ENCODE results near the gene COA8. TPM values are rescaled to one million over a fixed set of nuclear protein-coding genes. Genes with fewer than 3 reads are reported as not detected.

The COA8 gene
- polyA plus RNA-seq, 1 donor from 2014 or later: 169 TPM

DNA sequence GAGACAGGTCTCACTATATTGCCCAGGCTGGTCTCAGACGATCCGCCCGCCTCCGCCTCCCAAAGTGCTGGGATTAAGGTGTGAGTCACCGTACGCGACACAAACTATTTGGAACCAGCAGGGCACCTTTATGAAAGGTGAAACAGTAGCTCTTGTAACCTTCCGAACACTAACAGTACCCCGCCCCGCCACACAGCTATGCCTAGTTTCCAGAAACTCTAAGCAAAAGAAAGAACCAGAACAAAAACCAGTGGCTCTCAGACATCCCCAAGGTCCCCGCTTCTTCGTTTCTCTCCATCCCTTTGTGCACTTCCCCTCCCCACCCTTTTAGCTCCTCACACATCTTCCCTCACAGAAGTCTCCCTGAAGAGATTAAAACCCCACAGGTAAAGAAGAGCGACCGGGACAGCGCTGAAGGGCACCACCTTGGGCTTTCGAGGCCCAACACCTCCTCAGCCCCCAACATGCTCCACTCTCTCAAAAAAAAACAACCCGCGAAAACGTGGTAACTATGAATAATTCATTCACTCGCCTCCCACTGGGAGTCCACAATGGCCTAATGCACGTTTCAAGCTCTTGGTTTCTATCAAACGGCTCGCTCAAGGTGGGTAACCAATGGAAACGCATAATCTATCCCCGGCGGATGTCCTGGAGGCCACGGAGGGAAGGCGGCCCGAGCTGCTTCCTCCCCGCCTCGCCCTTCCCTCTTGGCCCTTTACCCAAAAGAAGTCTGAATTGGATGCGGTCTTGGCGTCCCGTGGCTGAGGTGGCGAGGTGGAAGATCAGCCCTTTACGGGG, 1.2 kb upstream of the COA8 start:
- no peaks in the 10 kb centered on the region for H3F3A ChIP-seq (ENCODE audit: insufficient read depth, low read length, poor library complexity, severe bottlenecking)
- H3K27ac ChIP-seq (ENCODE audit: low read length): peak overlapping the region; percentile 92
- H3K9me3 ChIP-seq (ENCODE audit: low read length): no peaks in the 10 kb centered on the region
- peak overlapping the region; percentile 60 for H2AFZ ChIP-seq (ENCODE audit: low read depth, low read length)
- no peaks in the 10 kb centered on the region for H4K20me1 ChIP-seq (ENCODE audit: insufficient read depth)
- peaks cover 81% of the 10 kb centered on the region for H3K79me2 ChIP-seq (replicated peaks; ENCODE audit: insufficient read depth, low read length)
- H3K9ac ChIP-seq (ENCODE audit: low read length): peak overlapping the region; percentile 94
- H3K27me3 ChIP-seq (ENCODE audit: insufficient read depth, low read depth, low read length): no peaks in the 10 kb centered on the region
- H3K4me3 ChIP-seq (ENCODE audit: low read length): peak overlapping the region; percentile 100
- H3K4me2 ChIP-seq (ENCODE audit: low read length): peak overlapping the region; percentile 86
- no peaks in the 10 kb centered on the region for H3K9me2 ChIP-seq (ENCODE audit: insufficient read depth, low read length)
- no peak for TF ChIP-seq EZH2 (IDR thresholded peaks at IDR 0.05; ENCODE audit: borderline replicate concordance, insufficient read depth, low read length, poor library complexity, severe bottlenecking)
- no peak for TF ChIP-seq TAF1 (IDR thresholded peaks at IDR 0.05; ENCODE audit: low read depth)
- TF ChIP-seq SMC3 (conservative IDR thresholded peaks at IDR 0.05; ENCODE audit: poor library complexity): no peak
- TF ChIP-seq EP300 (conservative IDR thresholded peaks at IDR 0.05; ENCODE audit: poor library complexity, severe bottlenecking): no peak
- TF ChIP-seq POLR2AphosphoS5 (IDR thresholded peaks at IDR 0.05): peak; percentile 11
- no peak for TF ChIP-seq CTCF (IDR thresholded peaks at IDR 0.05; ENCODE audit: poor library complexity, severe bottlenecking)
- no peak for TF ChIP-seq RAD21 (conservative IDR thresholded peaks at IDR 0.05)
- no peak for TF ChIP-seq REST (IDR thresholded peaks at IDR 0.05; ENCODE audit: borderline replicate concordance)
- TF ChIP-seq MXI1 (conservative IDR thresholded peaks at IDR 0.05; ENCODE audit: poor library complexity, severe bottlenecking): peak; percentile 61
- H3K36me3 ChIP-seq (ENCODE audit: insufficient read depth, low read length): peaks cover 6% of the 10 kb centered on the region

DNA sequence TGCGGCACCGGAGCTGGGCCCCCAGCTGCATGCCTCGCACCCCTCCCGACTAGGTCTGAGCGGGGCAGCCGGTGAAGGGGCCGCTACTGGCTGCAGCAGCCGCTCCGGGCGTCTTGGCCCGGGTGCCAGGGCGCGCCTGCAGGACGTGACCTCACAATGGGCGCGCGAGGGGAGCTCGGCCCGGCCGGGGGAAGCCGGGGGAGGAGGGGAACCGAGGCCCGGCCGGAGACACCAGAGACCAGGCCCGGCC, 656 bp upstream of the COA8 start:
- no peaks in the 10 kb centered on the region for H3F3A ChIP-seq (ENCODE audit: insufficient read depth, low read length, poor library complexity, severe bottlenecking)
- H3K79me2 ChIP-seq (replicated peaks; ENCODE audit: insufficient read depth, low read length): peaks cover 85% of the 10 kb centered on the region
- H3K4me3 ChIP-seq (ENCODE audit: low read length): peak overlapping the region; percentile 100
- peak overlapping the region; percentile 86 for H3K4me2 ChIP-seq (ENCODE audit: low read length)
- peak overlapping the region; percentile 92 for H3K27ac ChIP-seq (ENCODE audit: low read length)
- no peaks in the 10 kb centered on the region for H4K20me1 ChIP-seq (ENCODE audit: insufficient read depth)
- H3K36me3 ChIP-seq (ENCODE audit: insufficient read depth, low read length): peaks cover 6% of the 10 kb centered on the region
- no peaks in the 10 kb centered on the region for H3K27me3 ChIP-seq (ENCODE audit: insufficient read depth, low read depth, low read length)
- TF ChIP-seq EZH2 (IDR thresholded peaks at IDR 0.05; ENCODE audit: borderline replicate concordance, insufficient read depth, low read length, poor library complexity, severe bottlenecking) (no peak), TAF1 (IDR thresholded peaks at IDR 0.05; ENCODE audit: low read depth) (peak; percentile 42), REST (IDR thresholded peaks at IDR 0.05; ENCODE audit: borderline replicate concordance) (peak; percentile 39)
- peak overlapping the region; percentile 60 for H2AFZ ChIP-seq (ENCODE audit: low read depth, low read length)
- no peaks in the 10 kb centered on the region for H3K9me2 ChIP-seq (ENCODE audit: insufficient read depth, low read length)
- H3K9me3 ChIP-seq (ENCODE audit: low read length): no peaks in the 10 kb centered on the region
- peak overlapping the region; percentile 94 for H3K9ac ChIP-seq (ENCODE audit: low read length)
